IPS-NIHi7 (cell line): ENCODE measurements around the gene WDR27.

Experiments used
- DNase-seq: peaks from one replicate; pipeline ENCODE4 v3.0.0; 2012; ENCODE audit warnings: mixed read lengths; ENCODE audit errors: extremely low spot score

The WDR27 gene

DNA sequence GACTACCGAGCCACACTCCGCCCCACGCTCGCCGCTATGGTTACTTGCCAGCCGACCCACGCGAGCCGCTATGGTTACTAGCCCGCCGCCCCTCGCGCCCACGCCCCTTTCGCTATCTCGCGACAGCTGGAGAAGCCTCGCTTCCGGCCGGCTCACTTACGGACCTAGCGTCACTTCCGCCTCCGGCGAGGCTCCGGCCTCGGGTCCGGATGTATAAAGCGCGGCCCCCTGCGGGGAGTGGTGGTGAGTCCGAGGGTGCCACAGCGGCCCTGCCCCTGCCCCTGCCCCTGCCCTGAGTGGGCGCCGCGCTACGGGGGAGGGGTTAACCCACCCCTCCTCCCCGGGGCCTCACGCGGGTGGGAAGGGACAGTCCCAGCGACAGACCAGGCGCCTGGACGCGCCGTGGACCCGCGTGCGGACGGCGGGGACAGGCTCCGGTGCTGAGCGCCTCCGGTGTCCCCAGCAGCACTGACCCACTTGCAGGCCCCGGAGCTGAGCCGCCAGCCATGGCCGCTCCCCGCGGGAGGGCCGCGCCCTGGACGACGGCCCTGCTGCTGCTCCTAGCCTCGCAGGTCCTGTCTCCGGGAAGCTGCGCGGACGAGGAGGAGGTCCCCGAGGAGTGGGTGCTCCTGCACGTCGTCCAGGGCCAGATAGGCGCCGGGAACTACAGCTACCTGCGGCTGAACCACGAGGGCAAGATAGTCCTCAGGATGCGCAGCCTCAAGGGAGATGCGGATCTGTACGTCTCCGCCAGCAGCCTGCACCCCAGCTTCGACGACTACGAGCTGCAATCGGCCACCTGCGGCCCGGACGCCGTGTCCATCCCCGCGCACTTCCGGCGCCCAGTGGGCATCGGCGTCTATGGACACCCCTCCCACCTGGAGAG, at the start of gene WDR27, which contains the start of gene C6orf120:
Gene WDR27, minus strand, starts transcription at position 76 of the 886 bp plus-strand sequence. CDS start 13,024 bp downstream, outside the sequence.
Gene C6orf120, plus strand, starts transcription at position 173 of the 886 bp plus-strand sequence. Its CDS starts 334 bp downstream, at position 507.
- peak; percentile 93 for DNase-seq

DNA sequence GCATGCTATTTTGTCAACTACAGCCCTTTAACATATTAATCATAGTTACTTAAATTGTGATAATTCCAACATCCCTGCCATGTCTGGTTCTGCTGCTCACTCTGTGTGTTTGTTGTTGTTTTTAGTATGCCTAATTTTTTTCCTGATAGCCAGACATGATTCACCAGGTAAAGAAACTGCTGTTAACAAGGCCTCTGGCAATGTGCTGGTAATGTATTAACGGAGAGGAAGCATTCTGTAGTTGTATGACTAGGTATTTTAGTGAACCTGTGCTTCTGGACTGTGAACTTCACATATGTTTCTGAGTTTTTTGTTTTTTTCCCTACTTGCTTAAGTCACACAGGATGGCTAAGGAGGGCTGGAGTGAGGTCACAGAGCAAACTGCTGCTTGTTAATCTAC, 44.7 kb upstream of the WDR27 start:
- DNase-seq, result no peak

DNA sequence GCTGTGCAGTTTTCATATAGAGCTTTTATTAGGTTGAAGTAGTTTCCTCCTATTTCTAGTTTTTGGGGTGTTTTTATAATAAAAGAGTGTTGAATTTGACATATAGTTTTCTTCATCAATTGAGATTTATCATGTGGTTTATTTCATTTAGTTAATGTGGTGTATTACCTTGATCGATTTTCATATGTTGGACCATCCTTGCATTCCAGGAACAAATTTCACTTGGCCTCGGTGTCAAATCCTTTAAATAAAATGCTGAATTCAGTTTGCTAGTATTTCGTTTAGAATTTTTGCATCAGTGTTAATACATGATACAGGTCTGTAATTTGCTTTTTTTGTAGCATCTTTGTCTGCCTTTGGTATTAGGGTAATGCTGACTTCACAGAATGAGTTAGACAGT, 43.6 kb upstream of the WDR27 start:
- no peak for DNase-seq

DNA sequence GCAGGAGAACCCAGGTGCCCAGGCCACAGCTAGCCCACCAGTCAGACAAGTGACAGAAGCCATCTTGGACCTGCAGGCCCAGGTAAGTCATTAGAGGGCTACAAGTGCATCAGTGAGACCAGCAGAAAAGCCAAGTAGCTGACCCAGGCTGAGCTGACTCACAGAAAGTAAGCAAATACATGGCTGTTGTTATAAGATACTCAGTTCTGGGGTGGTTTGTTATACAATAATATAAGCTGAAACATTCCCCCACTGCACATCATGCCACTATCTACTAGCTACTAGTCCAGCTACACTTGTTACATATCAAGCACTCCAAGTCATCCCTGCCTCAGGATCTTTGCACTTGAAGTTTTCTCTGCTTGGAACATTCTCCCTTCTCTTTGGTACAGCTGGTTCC, 39.5 kb upstream of the WDR27 start:
- DNase-seq, result no peak

DNA sequence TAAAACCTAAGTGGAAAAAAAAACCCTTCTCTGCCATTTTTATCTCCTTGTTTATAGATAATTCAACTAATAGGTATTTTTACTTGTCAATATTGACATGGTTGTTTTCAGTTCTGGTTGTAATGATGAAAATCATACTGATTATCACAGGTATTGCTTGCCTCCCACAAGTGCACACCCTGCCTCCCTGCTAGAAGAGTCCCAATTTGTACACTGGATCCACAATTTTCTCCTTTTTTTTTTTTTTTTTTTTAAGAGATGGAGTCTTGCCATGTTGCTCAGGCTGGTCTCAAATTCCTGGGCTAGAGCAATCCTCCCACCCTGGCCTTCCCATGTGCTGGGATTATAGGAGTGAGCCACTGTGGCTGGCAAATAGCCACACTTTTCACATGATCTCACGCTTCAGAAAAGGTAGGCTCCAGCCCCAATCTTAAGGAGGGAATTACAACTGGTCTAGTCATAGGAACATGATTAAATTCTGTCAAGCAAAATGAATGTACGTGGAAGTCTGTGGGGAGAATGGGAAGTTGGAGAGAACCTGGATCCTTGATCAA, 37.2 kb upstream of the WDR27 start:
- DNase-seq, result no peak

DNA sequence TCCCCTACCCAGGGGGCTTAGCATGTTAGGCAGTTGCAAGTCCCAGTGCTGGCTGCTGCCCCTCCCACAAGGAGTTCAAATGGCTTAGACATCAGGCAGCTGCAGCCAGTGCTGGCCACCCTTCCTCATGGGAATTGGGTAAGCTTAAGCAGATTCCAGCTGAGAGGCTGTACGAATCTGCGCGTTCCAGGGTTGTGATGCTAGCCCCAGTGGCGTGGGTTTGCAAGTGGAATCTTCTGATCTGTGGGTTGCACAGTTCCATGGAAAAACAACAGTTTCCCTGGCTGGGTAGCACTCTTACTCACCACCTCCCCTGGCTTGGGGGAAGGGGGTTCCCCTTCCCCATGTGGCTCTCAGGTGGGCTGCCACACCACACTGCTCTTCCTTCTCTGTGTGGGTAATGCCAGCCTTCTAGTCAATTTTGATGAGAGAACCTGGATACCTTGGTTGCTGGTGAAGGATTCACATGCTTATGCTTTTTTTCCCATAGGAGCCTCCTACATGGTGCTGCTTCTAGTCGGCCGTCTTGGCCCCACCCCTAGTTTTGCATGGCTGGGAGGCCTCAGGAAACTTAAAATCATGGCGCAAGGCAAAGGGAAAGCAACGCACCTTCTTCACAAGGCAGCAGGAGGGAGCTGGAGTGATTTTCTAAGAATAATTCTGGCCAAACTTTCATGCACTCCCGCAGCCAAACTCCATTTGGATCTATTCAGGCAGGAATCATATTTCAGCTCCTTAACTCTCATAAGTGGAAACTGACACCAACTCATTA, 36.6 kb upstream of the WDR27 start:
- no peak for DNase-seq

DNA sequence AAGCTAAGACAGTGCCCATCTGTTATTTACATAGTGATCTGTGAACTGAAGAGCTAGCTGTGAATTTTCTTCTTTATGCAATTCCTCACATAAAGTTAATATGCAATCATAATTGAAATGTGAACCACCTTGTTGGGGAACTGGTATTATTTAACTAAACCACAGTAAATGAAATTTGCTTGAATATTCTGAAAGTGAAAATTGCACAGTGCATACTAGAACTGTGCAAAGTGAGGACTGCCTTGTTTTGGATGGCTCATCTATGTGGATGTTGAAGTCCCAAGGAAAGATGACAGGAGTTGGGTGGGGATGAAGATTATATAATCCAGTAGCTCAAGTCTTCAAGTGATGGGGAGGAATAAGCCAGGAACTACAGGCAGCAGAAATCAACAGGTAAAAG, 28.1 kb upstream of the WDR27 start:
- no peak for DNase-seq

DNA sequence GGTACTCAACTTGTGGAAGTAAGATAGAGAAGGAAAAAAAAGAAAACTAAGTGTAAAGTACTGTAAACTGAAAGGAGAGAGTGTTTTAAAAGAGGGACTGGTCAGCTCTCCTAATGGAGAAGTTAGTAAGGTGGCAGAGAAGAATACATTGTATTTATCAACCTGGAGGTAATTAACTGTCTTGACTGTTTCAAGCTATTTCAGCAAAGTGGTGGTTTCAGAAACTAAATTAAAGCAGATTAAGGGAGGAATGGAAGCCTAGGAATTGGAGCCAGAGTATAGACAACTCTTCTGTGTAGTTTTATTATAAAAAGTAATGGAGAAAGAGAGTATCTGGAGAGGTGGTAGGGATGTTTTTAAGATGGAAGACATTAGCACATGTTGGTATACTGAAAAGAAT, 25.1 kb upstream of the WDR27 start:
- DNase-seq, result no peak

DNA sequence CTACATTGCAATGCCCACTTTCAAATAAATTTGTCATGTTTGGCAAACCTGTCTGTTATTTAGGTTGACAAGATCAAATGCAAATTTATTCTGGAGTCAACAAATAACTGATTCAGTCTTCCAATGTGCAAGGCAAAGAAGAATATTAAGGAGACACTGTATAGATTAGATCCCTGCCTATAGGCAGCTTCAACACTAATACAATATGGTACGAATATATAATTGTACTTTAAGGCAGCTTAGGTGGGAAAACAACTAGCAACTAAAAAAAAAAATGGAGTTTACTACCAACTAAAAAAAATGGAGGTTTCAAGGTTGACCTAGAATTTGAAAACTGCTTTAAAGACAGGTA, 24.2 kb upstream of the WDR27 start:
- no peak for DNase-seq

DNA sequence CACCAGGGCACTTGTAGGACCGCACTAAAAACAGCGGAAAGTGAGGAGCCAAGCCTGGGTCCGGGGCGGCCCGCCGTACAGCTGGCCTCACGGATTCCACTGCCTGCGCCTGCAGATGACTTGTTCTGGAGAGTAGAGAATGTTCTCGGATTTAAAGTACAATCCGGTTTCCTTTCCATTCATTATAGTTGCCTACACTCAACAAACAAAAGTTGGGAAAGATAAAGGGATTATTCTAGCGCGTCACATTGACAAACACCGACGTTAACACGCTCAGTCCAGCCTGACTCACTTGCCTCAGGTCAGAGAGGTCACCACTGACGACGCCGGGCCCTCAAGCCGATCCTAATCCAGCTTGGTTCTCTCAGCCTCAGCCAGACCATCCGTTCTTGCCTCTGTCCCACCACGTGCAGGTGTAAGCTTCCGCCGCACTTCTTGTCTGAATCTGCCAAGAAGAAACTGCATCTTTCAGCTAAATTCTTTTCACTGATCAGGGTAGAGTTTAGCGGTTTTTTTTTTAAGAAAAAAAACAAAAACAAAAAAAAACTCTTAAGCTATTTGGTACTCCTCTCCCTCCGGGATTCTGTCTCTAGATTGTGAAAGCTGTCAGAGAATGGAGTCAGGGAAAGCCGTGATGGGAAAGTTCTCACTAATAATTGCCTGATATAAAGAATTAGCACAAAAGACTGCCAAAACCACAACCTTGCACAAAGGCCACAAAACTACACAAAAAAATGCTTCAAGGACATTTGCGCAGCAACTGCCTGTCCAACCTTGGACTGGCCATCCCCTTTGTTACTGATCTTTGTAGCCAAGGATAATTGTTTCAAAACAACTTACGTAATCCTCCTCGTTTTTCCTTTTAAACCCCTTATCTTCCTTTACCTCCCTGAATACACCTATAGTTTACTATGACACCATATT, 23.6 kb upstream of the WDR27 start:
- DNase-seq, result peak; percentile 78

DNA sequence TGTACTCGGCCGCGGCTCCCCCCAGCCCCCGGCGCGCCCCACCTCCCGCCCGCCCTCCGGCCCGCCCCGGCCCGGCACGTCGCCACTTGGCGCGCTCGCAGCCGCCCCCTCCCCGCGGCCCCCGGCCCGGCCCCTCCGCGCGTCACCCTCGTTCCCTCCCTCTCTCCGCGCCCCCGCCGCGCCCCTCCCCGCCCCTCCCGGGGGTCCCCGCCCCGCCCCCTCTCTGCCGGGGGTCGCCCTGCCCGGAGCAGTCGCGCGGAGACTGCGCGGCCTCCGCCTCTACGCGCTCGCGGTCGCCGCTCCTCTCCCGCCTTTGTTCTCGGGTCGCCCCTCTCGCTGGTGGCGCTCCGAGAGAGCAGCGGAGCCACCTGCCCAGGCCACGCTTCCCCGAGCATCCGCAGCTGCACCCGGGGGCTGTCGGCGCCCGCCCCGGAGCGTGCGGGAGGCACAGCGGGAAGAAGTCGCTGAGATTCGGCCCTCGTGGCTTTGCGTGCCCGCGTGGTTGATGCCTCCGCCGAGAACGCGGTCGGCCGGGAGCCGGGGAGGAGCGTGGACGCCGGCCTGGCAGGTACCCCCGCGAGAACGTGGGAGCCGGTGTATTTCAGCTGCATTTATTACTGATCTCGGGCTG, 22.8 kb upstream of the WDR27 start, which contains the start of gene PHF10:
Gene PHF10, minus strand, starts transcription at position 7 of the 631 bp plus-strand sequence. CDS start 569 bp downstream, outside the sequence.
- peak; percentile 87 for DNase-seq

DNA sequence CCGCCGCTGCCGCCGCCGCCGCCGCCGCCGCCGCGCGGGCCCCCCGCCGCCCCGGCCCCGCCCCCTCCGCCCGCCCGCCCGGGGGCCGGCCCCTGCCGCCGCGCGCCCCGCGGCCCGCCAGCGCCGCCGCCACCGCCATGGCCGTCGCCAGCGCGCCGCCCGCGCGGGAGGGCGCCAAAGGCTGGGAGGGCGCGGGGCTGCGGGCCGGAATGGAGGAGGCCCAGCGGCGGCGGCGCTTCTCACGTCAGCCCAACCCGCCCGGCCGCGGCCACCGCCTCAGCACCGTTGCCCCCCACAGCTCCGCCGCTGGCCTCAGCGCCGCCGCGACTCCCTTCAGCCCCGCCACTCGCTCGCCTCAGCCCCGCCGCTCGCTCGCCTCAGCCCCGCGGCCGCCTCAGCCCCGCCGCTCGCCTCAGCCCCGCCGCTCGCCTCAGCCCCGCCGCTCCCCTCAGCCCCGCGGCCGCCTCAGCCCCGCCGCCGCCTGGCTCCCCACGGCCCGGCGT, 22.2 kb upstream of the WDR27 start:
- peak; percentile 58 for DNase-seq

DNA sequence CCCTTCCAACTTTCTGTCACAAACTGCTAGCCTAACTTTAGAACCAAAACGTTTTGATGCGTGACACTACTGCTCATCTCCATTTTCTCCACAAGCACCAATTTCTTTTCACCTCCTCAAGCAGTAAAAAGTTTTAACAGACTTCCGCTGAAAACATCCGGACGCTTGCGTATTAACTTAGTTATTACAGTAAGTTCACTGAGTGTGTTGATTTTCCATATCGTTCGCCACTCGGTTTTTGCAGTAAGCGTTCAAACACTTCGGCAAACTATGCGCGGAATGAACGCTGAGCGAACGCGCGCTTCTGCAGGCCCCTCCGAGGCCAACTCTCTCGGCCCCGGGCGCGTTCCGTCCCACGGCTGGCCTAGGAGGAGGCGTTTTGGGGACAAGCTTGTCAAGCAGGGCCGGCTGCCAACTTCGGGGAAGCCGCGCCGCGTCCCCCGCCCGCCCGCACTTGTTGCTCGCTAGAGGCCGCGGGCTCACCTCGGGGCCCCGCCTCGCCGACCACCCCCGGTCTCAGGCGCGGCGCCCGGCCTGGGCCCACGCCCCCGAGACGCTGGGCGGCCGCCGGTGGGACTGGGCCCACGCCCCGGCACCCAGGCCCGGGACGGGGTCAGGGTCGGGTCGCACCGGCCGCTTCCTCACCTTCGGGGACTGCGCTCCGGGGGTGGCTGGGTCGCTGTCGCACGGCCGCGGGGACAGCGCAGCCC, 21.5 kb upstream of the WDR27 start:
- DNase-seq, result peak; percentile 48

DNA sequence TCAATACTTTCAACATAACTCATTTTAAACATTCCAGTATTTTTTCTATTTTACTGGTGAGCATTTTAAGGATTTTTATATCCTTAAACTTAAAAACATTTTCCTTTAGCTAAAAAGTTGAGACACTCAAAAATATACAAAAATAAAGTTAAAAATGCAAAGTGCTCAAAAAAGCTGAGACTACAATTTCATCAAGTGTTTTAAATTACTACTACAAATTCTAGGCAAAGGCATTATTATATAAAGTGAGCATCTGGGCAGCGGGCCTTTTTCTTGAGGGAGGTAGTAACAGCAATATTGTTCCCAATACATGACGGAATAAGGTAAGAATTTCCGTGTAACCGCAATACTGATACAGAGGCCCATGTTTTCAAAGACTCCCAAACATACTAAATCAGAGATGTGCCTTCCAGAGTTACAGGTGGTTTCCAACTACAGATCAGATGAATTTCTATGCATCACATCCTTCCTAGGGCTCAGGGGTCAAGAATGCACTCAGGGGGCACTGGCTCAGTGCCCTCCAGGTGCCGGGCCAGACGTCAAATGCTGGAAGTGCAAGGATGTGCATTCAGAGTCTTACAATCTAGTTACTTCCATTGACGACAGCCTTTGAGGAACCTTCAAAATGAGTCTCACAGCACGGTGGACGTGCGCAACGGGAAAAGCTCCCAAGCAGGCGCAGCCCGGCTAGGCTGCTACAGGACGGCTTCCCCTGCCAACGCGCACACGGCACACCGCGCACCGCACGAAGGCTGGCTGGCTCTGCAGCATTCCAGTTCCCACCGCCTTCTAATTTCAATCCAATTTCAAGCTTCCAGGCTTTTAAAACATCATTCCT, 20.8 kb upstream of the WDR27 start:
- peak; percentile 41 for DNase-seq

DNA sequence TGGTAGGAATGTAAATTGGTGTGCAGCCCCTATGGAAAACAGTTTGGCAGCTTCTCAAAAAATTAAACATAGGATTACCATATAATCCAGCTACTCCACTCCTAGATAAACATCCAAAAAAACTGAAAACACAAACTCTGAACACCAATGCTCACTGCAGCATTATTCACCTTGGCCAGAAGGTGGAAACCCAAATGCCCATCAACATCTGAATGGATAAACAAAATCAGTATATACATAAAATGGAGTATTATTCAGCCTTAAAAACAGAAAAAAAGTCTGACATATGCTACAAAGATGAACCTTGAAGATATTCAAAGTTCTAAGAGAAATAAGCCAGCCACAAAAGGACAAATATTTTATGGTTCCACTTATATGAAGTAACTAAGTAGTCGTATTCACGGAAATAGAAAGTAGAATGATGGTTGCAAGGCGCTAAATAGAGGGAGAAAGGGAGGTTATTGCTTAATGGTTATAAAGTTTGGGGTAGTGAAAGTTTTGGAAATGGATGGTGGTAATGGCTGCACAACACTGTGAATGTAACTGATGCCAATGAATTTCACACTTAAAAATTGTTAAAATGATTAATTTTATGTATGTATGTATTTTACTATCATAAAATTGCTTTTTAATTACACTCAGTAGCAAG, 18.5 kb upstream of the WDR27 start:
- no peak for DNase-seq

DNA sequence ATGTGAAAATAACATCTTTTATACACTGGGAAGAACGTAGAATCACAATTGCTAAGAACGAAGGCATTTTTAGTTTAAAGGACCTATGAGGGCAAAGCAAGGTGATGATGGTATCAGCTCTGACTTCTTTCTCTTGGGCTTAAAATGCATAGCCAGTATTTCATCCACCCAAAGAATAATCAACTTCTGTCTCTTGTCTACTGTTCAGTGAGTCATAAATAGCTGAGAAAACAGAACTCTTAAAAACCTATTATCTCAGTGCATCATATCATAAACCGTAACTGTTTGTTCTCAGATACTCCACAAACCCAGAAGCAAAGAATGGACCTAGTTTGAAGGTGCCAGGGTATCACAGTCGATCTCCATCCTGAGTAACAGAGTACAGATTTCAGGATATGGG, 17.3 kb upstream of the WDR27 start:
- no peak for DNase-seq

DNA sequence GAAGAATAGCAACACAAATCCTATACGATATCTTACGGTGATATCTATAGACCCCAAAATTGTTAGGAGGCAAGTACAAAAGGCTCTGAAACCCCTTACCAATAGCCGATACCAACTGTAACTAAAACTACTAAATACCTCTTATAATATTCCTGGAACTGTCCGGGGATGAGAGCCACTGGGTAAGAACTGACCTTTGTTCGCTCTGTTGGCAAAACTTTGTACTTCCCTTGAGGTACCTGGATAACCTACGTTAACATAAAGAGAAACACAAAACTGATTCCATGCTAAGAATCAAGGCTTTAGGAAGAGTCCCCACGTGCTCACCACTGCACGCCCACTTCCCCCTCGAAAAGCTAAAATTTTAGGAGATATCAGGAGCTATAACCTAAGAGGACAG, 12.8 kb upstream of the WDR27 start:
- DNase-seq, result no peak

DNA sequence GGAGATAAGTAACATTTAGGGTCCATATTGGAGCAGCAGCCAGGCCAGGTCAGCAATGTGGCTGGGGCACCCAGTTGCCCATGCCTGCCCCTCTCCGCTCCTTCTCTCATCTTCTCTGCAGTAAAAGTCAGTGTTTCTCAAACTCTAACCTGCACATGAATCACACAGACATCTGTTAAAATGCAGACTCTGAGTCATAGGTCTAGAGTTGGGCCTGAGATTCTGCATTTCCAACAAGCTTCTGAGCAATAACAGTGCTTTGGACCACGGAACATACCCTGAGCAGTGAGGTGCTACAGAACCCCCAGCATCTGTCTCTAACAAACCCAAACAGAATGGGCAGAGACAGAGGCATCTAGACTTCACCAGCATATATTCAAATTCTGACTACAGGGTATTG, 12.3 kb upstream of the WDR27 start:
- DNase-seq, result no peak

DNA sequence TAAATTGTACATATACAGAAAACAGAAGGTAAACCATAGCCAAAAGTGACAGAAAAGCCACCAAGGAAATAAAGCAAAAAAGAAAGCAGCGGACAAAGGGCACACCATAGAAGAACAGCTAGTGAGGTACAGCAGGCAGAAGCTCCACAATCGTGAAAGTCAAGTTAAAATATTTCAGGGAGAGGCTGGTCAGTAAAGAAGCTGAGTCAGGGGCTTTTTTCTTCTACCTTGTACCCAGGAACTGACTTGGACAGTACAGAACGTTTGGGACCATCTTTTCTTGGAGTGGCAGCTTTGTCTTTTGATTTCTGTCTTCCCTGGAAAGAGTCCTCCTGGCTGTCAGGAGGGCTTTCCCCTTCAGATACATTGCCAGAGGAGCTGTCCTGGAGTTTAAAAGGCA, 8.2 kb upstream of the WDR27 start:
- no peak for DNase-seq
